H1 (cell line): Measurements from ENCODE around the gene NTRK1. TPM values are rescaled to one million over a fixed set of nuclear protein-coding genes. Genes with fewer than 3 reads are reported as not detected.

ENCODE experiments used
- GTF2F1 ChIP-seq: IDR thresholded peaks from 2 replicates; pipeline ENCODE4 v1.6.1; 2012; ENCODE audit warnings: low read depth, low read length, improper control_type of control experiment, borderline replicate concordance
- RBBP5 ChIP-seq: IDR thresholded peaks from 2 replicates; pipeline ENCODE4 v1.7.1; 2012; ENCODE audit warnings: low read depth, mild to moderate bottlenecking, inconsistent platforms, low read length, moderate library complexity, borderline replicate concordance
- SAP30 ChIP-seq: fragments of 300-600 bp; sonication (generic); IDR thresholded peaks from 2 replicates; pipeline ENCODE4 v1.7.1; 2012; ENCODE audit warnings: low read length, moderate library complexity, mild to moderate bottlenecking, inconsistent platforms; ENCODE audit not compliant: insufficient read depth, insufficient replicate concordance
- SP1 ChIP-seq: IDR thresholded peaks from 2 replicates; pipeline ENCODE4 v1.6.1; 2011; ENCODE audit warnings: low read depth, low read length
- SUZ12 ChIP-seq: fragments of 200-600 bp; sonication (generic); IDR thresholded peaks from 2 replicates; pipeline ENCODE4 v1.6.1; 2012; ENCODE audit warnings: mild to moderate bottlenecking, inconsistent platforms, low read length, moderate library complexity, mixed read lengths
- polyA plus RNA-seq, 7 experiments: library from polyadenylated mRNA; depleted of rRNA in 3 of 7; stranded (reverse) in 5 of 7; unstranded in 2 of 7; fragments of >200 nt in 5 of 7; fragments of 200-250 nt in 2 of 7; gene quantifications; 1 replicate in 5 of 7; 2 replicates in 1 of 7; 4 replicates in 1 of 7; pipeline versions ENCODE4 v1.2.1 to v1.2.3, GENCODE V29; 2011 to 2013; ENCODE audit warnings: missing spikeins in 2 of 7, mixed read lengths in 2 of 7
- total RNA-seq: library from RNA; stranded (reverse); fragmentation: NEBNext Ultra II Directional; extraction: Animal tissue kit (Norgen Biotek cat#: 25700); gene quantifications from 2 replicates; pipeline ENCODE4 v1.2.1, GENCODE V29; 2021
- TF ChIP-seq, protein P1 (sequence below): fragments of 300-600 bp; sonication (generic); IDR thresholded peaks from 2 replicates; pipeline ENCODE4 v1.7.1; 2012; ENCODE audit warnings: low read length, moderate library complexity, mild to moderate bottlenecking, inconsistent platforms; ENCODE audit not compliant: insufficient replicate concordance
- TF ChIP-seq, protein P2 (sequence below): IDR thresholded peaks from 2 replicates; pipeline ENCODE4 v1.6.1; 2012; ENCODE audit warnings: inconsistent platforms

NTRK1 gene
- total and polyA plus RNA-seq, 2 of the 8 experiments (the other 6 are each of a cell fraction or from before 2014, with no cell fraction given) = 0.12 to 0.24 TPM

DNA sequence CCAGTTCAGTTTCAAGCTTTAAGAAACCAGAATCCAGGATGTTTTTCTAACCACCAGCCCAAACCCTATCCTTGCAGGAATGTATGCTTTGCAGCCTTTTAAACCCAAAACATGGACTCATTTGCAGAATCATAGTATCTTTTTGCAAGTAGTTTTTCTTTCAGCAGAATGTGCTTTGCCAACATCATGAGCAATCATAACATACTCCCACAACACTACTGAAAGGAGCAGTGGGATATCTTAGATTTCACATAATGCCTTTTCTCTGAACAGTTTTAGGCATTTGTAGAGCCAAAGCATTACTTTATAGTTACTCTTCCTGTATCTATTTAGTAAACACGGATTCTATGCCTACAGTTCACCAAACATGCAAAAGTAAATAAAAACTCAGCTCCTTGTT, 34.0 kb upstream of the NTRK1 start (continued):
- TF ChIP-seq, protein P1, sequence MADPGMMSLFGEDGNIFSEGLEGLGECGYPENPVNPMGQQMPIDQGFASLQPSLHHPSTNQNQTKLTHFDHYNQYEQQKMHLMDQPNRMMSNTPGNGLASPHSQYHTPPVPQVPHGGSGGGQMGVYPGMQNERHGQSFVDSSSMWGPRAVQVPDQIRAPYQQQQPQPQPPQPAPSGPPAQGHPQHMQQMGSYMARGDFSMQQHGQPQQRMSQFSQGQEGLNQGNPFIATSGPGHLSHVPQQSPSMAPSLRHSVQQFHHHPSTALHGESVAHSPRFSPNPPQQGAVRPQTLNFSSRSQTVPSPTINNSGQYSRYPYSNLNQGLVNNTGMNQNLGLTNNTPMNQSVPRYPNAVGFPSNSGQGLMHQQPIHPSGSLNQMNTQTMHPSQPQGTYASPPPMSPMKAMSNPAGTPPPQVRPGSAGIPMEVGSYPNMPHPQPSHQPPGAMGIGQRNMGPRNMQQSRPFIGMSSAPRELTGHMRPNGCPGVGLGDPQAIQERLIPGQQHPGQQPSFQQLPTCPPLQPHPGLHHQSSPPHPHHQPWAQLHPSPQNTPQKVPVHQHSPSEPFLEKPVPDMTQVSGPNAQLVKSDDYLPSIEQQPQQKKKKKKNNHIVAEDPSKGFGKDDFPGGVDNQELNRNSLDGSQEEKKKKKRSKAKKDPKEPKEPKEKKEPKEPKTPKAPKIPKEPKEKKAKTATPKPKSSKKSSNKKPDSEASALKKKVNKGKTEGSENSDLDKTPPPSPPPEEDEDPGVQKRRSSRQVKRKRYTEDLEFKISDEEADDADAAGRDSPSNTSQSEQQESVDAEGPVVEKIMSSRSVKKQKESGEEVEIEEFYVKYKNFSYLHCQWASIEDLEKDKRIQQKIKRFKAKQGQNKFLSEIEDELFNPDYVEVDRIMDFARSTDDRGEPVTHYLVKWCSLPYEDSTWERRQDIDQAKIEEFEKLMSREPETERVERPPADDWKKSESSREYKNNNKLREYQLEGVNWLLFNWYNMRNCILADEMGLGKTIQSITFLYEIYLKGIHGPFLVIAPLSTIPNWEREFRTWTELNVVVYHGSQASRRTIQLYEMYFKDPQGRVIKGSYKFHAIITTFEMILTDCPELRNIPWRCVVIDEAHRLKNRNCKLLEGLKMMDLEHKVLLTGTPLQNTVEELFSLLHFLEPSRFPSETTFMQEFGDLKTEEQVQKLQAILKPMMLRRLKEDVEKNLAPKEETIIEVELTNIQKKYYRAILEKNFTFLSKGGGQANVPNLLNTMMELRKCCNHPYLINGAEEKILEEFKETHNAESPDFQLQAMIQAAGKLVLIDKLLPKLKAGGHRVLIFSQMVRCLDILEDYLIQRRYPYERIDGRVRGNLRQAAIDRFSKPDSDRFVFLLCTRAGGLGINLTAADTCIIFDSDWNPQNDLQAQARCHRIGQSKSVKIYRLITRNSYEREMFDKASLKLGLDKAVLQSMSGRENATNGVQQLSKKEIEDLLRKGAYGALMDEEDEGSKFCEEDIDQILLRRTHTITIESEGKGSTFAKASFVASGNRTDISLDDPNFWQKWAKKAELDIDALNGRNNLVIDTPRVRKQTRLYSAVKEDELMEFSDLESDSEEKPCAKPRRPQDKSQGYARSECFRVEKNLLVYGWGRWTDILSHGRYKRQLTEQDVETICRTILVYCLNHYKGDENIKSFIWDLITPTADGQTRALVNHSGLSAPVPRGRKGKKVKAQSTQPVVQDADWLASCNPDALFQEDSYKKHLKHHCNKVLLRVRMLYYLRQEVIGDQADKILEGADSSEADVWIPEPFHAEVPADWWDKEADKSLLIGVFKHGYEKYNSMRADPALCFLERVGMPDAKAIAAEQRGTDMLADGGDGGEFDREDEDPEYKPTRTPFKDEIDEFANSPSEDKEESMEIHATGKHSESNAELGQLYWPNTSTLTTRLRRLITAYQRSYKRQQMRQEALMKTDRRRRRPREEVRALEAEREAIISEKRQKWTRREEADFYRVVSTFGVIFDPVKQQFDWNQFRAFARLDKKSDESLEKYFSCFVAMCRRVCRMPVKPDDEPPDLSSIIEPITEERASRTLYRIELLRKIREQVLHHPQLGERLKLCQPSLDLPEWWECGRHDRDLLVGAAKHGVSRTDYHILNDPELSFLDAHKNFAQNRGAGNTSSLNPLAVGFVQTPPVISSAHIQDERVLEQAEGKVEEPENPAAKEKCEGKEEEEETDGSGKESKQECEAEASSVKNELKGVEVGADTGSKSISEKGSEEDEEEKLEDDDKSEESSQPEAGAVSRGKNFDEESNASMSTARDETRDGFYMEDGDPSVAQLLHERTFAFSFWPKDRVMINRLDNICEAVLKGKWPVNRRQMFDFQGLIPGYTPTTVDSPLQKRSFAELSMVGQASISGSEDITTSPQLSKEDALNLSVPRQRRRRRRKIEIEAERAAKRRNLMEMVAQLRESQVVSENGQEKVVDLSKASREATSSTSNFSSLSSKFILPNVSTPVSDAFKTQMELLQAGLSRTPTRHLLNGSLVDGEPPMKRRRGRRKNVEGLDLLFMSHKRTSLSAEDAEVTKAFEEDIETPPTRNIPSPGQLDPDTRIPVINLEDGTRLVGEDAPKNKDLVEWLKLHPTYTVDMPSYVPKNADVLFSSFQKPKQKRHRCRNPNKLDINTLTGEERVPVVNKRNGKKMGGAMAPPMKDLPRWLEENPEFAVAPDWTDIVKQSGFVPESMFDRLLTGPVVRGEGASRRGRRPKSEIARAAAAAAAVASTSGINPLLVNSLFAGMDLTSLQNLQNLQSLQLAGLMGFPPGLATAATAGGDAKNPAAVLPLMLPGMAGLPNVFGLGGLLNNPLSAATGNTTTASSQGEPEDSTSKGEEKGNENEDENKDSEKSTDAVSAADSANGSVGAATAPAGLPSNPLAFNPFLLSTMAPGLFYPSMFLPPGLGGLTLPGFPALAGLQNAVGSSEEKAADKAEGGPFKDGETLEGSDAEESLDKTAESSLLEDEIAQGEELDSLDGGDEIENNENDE = no peak
- TF ChIP-seq RBBP5 (no peak), SUZ12 (no peak), SAP30 (no peak), SP1 (no peak), GTF2F1 (no peak)
- TF ChIP-seq, protein P2, sequence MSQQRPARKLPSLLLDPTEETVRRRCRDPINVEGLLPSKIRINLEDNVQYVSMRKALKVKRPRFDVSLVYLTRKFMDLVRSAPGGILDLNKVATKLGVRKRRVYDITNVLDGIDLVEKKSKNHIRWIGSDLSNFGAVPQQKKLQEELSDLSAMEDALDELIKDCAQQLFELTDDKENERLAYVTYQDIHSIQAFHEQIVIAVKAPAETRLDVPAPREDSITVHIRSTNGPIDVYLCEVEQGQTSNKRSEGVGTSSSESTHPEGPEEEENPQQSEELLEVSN = no peak
